MG63 (cell line): ENCODE measurements around the gene GBX1. TPM values are rescaled to one million over a fixed set of nuclear protein-coding genes. Genes with fewer than 3 reads are reported as not detected.

Experiments
- DNase-seq: peaks from one replicate; pipeline ENCODE4 v3.0.0-alpha.2; 2020
- H3K27me3 ChIP-seq: fragments of 250-450 bp; sonication (Bioruptor Pico); 2 replicates; pipeline ENCODE4 v1.5.1; 2020; ENCODE audit warnings: mild to moderate bottlenecking, moderate library complexity
- H3K36me3 ChIP-seq: fragments of 250-450 bp; sonication (Bioruptor Pico); 2 replicates; pipeline ENCODE4 v1.5.1; 2020; ENCODE audit warnings: mild to moderate bottlenecking, moderate library complexity
- H3K4me3 ChIP-seq: fragments of 250-450 bp; sonication (Bioruptor Pico); 2 replicates; pipeline ENCODE4 v1.5.1; 2020; ENCODE audit warnings: mild to moderate bottlenecking, moderate library complexity
- H3K9me3 ChIP-seq: fragments of 250-450 bp; sonication (Bioruptor Pico); 2 replicates; pipeline ENCODE4 v1.5.1; 2020; ENCODE audit warnings: mild to moderate bottlenecking, moderate library complexity
- total RNA-seq: library from RNA; depleted of rRNA; stranded (reverse); fragments of >200 nt; shearing (Covaris generic); gene quantifications from 2 replicates; pipeline ENCODE4 v1.2.3, GENCODE V29; 2014; ENCODE audit warnings: low replicate concordance; rRNA removed

GBX1 gene
- total RNA-seq, 1 experiment from 2014 or later: not detected

DNA sequence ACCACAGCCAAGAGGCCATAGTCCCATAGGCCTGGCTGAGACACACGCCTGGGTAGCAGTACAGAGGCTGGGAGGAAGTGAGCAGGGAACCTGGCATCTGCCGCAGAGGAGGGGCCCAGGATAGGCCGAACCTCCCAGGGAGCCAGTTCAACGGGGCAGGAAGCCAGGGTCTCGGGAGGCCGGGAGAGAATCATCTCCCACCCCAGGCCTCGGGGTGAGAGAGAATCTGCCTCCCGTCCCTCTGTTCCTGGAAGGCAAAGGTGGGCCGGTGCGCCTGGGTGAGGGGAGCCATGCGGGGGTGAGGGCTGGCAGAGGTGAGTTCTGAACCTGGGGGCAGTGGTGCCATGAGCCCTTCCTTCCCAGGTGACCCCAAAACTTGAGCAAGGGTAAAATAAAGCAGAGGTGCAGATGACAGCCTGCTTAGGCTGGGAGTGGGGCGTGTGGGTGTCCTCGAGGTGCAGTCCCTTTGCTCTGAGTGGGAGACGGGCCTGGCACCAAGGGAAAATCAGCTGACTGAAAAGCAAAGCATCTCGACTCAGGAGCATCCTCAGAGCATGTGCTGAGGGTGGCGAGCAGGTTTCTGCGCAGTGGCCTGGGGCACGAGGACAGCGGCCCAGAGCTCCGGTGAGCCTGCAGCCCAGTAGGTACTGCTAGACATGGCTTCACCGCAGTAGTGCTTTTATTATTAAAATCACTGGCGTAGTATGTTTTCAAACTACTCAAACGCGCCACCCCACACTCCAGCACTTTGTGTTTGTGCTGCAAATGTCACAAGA lies 65.7 kb downstream of the GBX1 start:
- no peaks in the 10 kb centered on the region; the same call in 1 of the 2 replicates for H3K36me3 ChIP-seq
- DNase-seq: no peak
- H3K27me3 ChIP-seq: no peaks in the 10 kb centered on the region
- no peak overlapping the region for H3K4me3 ChIP-seq
- H3K9me3 ChIP-seq: no peaks in the 10 kb centered on the region

DNA sequence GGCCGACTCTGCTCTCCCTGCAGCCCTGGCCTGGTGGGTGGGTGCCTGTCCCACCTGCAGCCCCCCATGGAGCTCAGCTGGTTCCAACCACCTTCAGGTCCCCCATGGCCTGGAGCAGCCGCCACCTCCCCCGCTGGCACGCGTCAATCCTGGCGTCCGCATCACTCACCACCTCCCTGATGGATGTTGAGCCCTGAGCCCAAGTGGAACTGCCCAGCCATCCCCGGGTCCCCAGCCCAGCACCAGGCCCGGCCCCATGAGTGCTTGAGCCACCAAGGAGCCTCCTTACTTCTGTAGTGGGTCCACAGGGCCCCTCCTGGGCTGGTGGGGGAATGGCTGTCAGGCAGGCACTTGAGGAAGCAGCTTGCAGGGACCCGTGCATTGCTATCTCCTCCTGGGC lies 66.6 kb downstream of the GBX1 start:
- Histone ChIP-seq H3K27me3 (no peaks in the 10 kb centered on the region), H3K4me3 (no peak overlapping the region), H3K36me3 (no peaks in the 10 kb centered on the region; the same call in 1 of the 2 replicates), H3K9me3 (no peaks in the 10 kb centered on the region)
- DNase-seq: no peak

DNA sequence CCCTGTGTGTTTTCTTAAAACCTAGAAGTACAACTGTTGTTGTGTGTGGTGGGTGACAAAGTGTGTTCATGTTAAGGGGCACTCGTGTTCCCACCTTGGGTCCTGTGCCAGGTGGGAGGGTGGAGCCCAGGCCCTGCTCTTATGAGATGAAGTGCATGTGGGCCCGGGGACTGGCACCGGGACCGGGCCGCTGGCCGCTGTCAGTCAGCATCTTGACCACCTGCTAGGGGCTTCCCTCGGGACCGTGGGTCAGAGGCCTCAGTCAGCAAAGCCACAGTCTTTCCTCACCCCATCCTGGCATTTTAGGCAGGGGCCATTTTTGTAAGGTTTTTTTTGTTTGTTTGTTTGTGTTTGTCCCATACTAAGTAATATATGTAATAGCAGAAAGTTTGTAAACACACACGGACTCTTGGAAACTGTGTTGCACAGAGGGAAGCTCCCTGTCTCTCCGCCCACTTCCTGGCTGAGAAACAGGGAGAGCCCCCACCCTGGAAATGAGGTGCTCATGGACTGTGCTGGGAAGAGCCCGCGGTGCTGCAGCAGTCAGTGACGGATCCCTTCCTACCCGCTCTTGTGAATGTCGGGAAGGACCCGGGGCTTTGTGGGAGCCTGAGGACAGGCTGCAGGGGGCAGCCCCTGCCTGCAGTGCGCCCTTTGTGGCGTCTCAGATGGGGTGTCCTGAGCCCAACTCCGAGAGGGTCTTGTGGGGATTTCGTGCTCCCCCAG lies 67.8 kb downstream of the GBX1 start:
- H3K9me3 ChIP-seq: no peaks in the 10 kb centered on the region
- no peaks in the 10 kb centered on the region for H3K27me3 ChIP-seq
- H3K4me3 ChIP-seq: no peak overlapping the region
- DNase-seq: no peak
- H3K36me3 ChIP-seq: no peaks in the 10 kb centered on the region; the same call in 1 of the 2 replicates

Other genes with a start within 250 kb of the GBX1 start
- 0.33 TPM in 1 of 2 replicates, not detected in the other for gene KCNH2, start 189.4 kb downstream of the GBX1 start, total RNA-seq
- 0.20 TPM in 1 of 2 replicates, not detected in the other for gene NOS3, start 176.7 kb downstream of the GBX1 start, total RNA-seq
- gene ATG9B, start 143.2 kb downstream of the GBX1 start, total RNA-seq: not detected in 2 replicates
- gene ABCB8, start 139.2 kb downstream of the GBX1 start, total RNA-seq: 14.4 and 22.4 TPM in 2 replicates
- gene ASIC3, start 119.2 kb downstream of the GBX1 start, total RNA-seq: 0.76 TPM in 1 of 2 replicates, not detected in the other
- 11.0 and 21.7 TPM in 2 replicates for gene CDK5, start 109.8 kb downstream of the GBX1 start, total RNA-seq
- gene SLC4A2, start 108.1 kb downstream of the GBX1 start, total RNA-seq: 38.6 and 81.5 TPM in 2 replicates
- gene FASTK, start 86.9 kb downstream of the GBX1 start, total RNA-seq: 47.5 and 71.5 TPM in 2 replicates
- 5.2 and 32.9 TPM in 2 replicates for gene TMUB1, start 84.2 kb downstream of the GBX1 start, total RNA-seq
- 22.5 and 35.1 TPM in 2 replicates for gene AGAP3, start 81.2 kb downstream of the GBX1 start, total RNA-seq
- not detected in 2 replicates for gene ASB10, start 19.6 kb upstream of the GBX1 start, total RNA-seq
- not detected in 2 replicates for gene H2BK1, start 42.8 kb upstream of the GBX1 start, total RNA-seq
- gene ABCF2, start 59.5 kb upstream of the GBX1 start, total RNA-seq: 48.4 and 75.0 TPM in 2 replicates
- gene CHPF2, start 64.8 kb upstream of the GBX1 start, total RNA-seq: 15.4 and 26.5 TPM in 2 replicates
- 12.0 and 14.2 TPM in 2 replicates for gene SMARCD3, start 81.0 kb upstream of the GBX1 start, total RNA-seq
- 23.1 and 43.2 TPM in 2 replicates for gene NUB1, start 174.1 kb upstream of the GBX1 start, total RNA-seq
- gene WDR86, start 242.3 kb upstream of the GBX1 start, total RNA-seq: not detected in 2 replicates